T-cell (primary cell): ENCODE measurements around the gene OSBPL5. TPM values are rescaled to one million over a fixed set of nuclear protein-coding genes. Genes with fewer than 3 reads are reported as not detected.
"Not testable (repeated sequence)": the region's sequence is repeated elsewhere in the genome, so short reads cannot be mapped to it uniquely, and the experiment has no call there.

Experiments
- ATAC-seq, 4 experiments: fragments of 200-7000 bp in 3 of 4; fragments of 150-1000 bp in 1 of 4; cut with Tn5 transposase; replicated peaks in 1 of 4; 1 replicate in 3 of 4; 2 replicates in 1 of 4; pipeline ENCODE4 v1.10.0; 2021; ENCODE audit warnings: moderate library complexity in 3 of 4, mild to moderate bottlenecking in 2 of 4, moderate number of reproducible peaks in 1 of 4
- CTCF ChIA-PET, 2 donors: fragments of 300-600 bp; sonication (Branson Sonifier 250); formaldehyde crosslinking; loops; one replicate each; lab custom pipeline; 2022; ENCODE audit warnings: antibody characterized with exemption in 2 of 2; lab: Charles Lee
- POLR2A ChIA-PET, 2 donors: fragments of 300-600 bp; sonication (Branson Sonifier 250); formaldehyde crosslinking; loops; one replicate each; lab custom pipeline; 2022; ENCODE audit warnings: antibody characterized with exemption in 2 of 2; lab: Charles Lee
- DNase-seq, 35 experiments: peaks; one replicate each; pipeline versions ENCODE4 v3.0.0 to v3.0.0-alpha.2; 2013 to 2023
- H3K27ac ChIP-seq: one replicate; pipeline ENCODE4 v1.5.1; 2013; ENCODE audit warnings: low read length
- H3K27me3 ChIP-seq, 2 experiments: replicated peaks in 1 of 2; 1 replicate in 1 of 2; 2 replicates in 1 of 2; pipeline versions ENCODE4 v1.6.1 to v1.7.0; 2013; ENCODE audit warnings: low read length in 1 of 2, mixed read lengths in 1 of 2; ENCODE audit not compliant: control insufficient read depth in 2 of 2, insufficient read depth in 2 of 2; ENCODE audit errors: extremely low read depth in 1 of 2
- H3K36me3 ChIP-seq, 2 donors: 1 replicate in 1 of 2; 2 replicates in 1 of 2; pipeline versions ENCODE4 v1.6.1 to v1.7.0; 2013; ENCODE audit warnings: low read length in 1 of 2; ENCODE audit not compliant: control insufficient read depth in 2 of 2, insufficient read depth in 1 of 2; ENCODE audit errors: extremely low read depth in 1 of 2
- H3K4me1 ChIP-seq, 2 experiments: 1 replicate in 1 of 2; 2 replicates in 1 of 2; pipeline versions ENCODE4 v1.6.1 to v1.7.0; 2013; ENCODE audit warnings: low read length in 2 of 2, mixed read lengths in 1 of 2; ENCODE audit not compliant: insufficient read depth in 2 of 2, control insufficient read depth in 1 of 2; ENCODE audit errors: extremely low read depth in 1 of 2
- H3K4me3 ChIP-seq, 2 donors: 1 replicate in 1 of 2; 2 replicates in 1 of 2; pipeline versions ENCODE4 v1.5.1 to v1.7.0; 2013; ENCODE audit warnings: mild to moderate bottlenecking in 2 of 2, low read length in 1 of 2, moderate library complexity in 1 of 2; ENCODE audit not compliant: control insufficient read depth in 1 of 2; ENCODE audit errors: extremely low read depth in 1 of 2
- H3K9me3 ChIP-seq: 2 replicates; pipeline ENCODE4 v1.7.0; 2013
- H3K27ac Mint-ChIP-seq, 2 donors: one replicate each; pipeline ENCODE4 v1.8.0; 2020 to 2021; ENCODE audit warnings: mild to moderate bottlenecking in 2 of 2, mixed read lengths in 2 of 2
- H3K27me3 Mint-ChIP-seq, 2 donors: one replicate each; pipeline ENCODE4 v1.8.0; 2021 to 2022; ENCODE audit warnings: mixed read lengths in 2 of 2
- H3K36me3 Mint-ChIP-seq: one replicate; pipeline ENCODE4 v1.8.0; 2021; ENCODE audit warnings: mixed read lengths
- H3K4me1 Mint-ChIP-seq, 3 donors: one replicate each; pipeline ENCODE4 v1.8.0; 2020 to 2022; ENCODE audit warnings: mixed read lengths in 3 of 3, mild to moderate bottlenecking in 1 of 3
- H3K4me3 Mint-ChIP-seq, 3 donors: one replicate each; pipeline ENCODE4 v1.8.0; 2020 to 2022; ENCODE audit warnings: mild to moderate bottlenecking in 3 of 3, mixed read lengths in 3 of 3, moderate library complexity in 3 of 3
- H3K9me3 Mint-ChIP-seq, 3 donors: one replicate each; pipeline ENCODE4 v1.8.0; 2020 to 2022; ENCODE audit warnings: mixed read lengths in 3 of 3
- WGBS: methylation state at CpG from one replicate; pipeline ENCODE4 v1.1.5; 2013; ENCODE audit warnings: missing lambda C conversion rate; ENCODE audit not compliant: insufficient coverage; 5-methylcytosine and 5-hydroxymethylcytosine counted together
- total RNA-seq, 35 experiments: library from RNA in 6 of 35; stranded (reverse) in 6 of 35; fragments of 120-200 nt in 1 of 35; gene quantifications; one replicate each; pipeline versions ENCODE4 v1.2.1 to v1.2.4 and lab custom pipeline; 2013 to 2026

OSBPL5 gene
- total RNA-seq, 5 donors from 2014 or later (not counting 1 experiment from before 2014, with no cell fraction given): 11.2 to 41.5 (median 20.9) TPM

DNA sequence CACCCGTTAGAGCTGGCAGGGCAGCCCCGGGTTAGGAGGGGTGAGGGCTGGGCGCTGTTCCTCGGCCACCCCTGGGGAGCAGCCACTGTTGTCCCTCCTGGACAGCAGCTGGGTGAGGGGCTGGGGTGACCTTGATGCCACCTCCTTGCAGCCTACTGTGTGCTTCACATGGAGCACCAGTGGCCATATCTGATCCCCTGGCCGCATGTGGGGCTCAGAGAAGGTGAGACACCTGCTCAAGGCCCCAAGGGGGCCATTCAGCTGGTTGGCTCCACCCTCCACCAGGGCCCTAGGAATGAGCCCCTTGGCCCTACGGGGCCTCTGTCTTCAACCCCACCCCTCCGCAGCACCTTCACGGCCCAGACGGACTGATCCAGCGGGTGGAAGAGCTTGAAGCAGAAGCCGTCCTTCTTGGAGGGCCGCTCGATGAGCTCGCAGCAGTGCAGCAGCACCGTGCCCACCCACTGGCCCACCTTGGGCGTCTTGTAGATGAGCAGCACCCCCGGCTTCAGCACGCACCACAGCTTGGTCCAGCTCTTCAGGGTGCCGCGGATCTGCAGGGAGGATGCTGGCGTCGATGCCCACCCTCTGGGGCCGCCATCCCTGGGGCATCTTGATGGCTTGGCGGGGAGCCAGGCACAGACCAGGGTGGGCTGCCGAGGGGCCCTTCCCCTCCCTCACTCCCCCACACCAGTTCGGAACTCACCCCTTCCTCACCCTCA is 44.9 kb downstream of the OSBPL5 start:
- Mint-ChIP-seq H3K27me3 (no peaks in the 10 kb centered on the region), H3K9me3 (peaks cover 1 to 2% (median 2%) of the 10 kb centered on the region in 3 donors), H3K27ac (no peak overlapping the region), H3K36me3 (peaks cover 5% of the 10 kb centered on the region), H3K4me1 (no peaks in the 10 kb centered on the region), H3K4me3 (no peak overlapping the region)
- Histone ChIP-seq H3K4me3 (no peak overlapping the region), H3K36me3 (peaks cover 12 to 13% of the 10 kb centered on the region in 2 donors), H3K9me3 (no peaks in the 10 kb centered on the region), H3K4me1 (no peaks in the 10 kb centered on the region), H3K27me3 (peaks cover 0 to 7% of the 10 kb centered on the region in 2 experiments), H3K27ac (no peak overlapping the region)
- ATAC-seq (no peak), DNase-seq (peak in 2 of 35 experiments; percentile 2 to 8)
- 95% methylated on average over 24 of the region's 26 CpGs for WGBS
- POLR2A ChIA-PET: no interaction called here
- CTCF ChIA-PET: no interaction called here

- Mint-ChIP-seq H3K9me3 (peaks cover 3 to 8% (median 4%) of the 10 kb centered on the region in 3 donors), H3K4me3 (no peak overlapping the region), H3K27ac (no peak overlapping the region), H3K36me3 (peaks cover 9% of the 10 kb centered on the region), H3K27me3 (no peaks in the 10 kb centered on the region), H3K4me1 (no peaks in the 10 kb centered on the region)
- peaks cover 0 to 7% of the 10 kb centered on the region in 2 experiments for H3K27me3 ChIP-seq
- H3K9me3 ChIP-seq: no peaks in the 10 kb centered on the region
- DNase-seq (peak in 1 of 35 experiments; percentile 20), ATAC-seq (no peak)
- 87% methylated on average over 11 of the region's 14 CpGs for WGBS
- no peak overlapping the region for H3K27ac ChIP-seq
- H3K4me3 ChIP-seq: no peak overlapping the region
- no peaks in the 10 kb centered on the region for H3K4me1 ChIP-seq
- H3K36me3 ChIP-seq: peaks cover 12% of the 10 kb centered on the region in 2 donors
- CTCF ChIA-PET: no interaction called here
- POLR2A ChIA-PET: no interaction called here
Observed at GRCh38 chr11:3119141-3119821, 45.8 kb downstream of the OSBPL5 start.

DNA sequence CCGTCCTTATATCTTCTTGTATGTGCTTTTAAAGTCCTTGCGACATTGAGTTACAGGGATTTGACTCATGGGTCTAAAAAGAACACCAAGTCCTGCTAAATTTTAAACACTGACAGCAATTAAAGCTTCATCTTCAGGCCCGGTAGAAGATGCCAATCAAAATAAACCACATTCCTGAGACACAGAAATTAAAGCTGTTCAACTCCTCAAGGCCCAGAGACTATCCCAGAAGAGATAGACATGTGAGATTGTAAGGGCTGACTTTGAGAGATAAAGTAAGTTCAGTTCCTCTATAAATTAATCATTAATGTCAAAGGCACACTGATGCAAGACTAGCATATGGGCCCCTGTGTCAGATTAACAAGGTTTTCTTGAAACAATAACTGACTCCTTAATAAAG is 49.8 kb downstream of the OSBPL5 start:
- ChIA-PET POLR2A (no interaction called here), CTCF (no interaction called here)
- Mint-ChIP-seq H3K9me3 (peaks cover 3 to 12% (median 8%) of the 10 kb centered on the region in 3 donors), H3K27me3 (no peaks in the 10 kb centered on the region), H3K4me3 (no peak overlapping the region), H3K27ac (no peak overlapping the region), H3K36me3 (peaks cover 13% of the 10 kb centered on the region), H3K4me1 (peaks cover 0 to 8% (median 6%) of the 10 kb centered on the region in 3 donors)
- Histone ChIP-seq H3K9me3 (no peaks in the 10 kb centered on the region), H3K27me3 (peaks cover 0 to 3% of the 10 kb centered on the region in 2 experiments), H3K36me3 (peaks cover 4 to 5% of the 10 kb centered on the region in 2 donors), H3K4me3 (no peak overlapping the region), H3K4me1 (peaks cover 0 to 5% of the 10 kb centered on the region in 2 experiments), H3K27ac (no peak overlapping the region)
- DNase-seq (no peak), ATAC-seq (no peak)
- WGBS: 100% methylated on average over 1 of the region's 3 CpGs

- ATAC-seq, H3K4me3 ChIP-seq, POLR2A ChIA-PET, H3K9me3 ChIP-seq, H3K27ac ChIP-seq, H3K27ac Mint-ChIP-seq, H3K4me3 Mint-ChIP-seq, H3K4me1 Mint-ChIP-seq, DNase-seq, H3K27me3 ChIP-seq, H3K27me3 Mint-ChIP-seq, H3K36me3 ChIP-seq, CTCF ChIA-PET: not testable (repeated sequence)
- Mint-ChIP-seq H3K36me3 (peaks cover 13% of the 10 kb centered on the region), H3K9me3 (peaks cover 3 to 12% (median 8%) of the 10 kb centered on the region in 3 donors)
- H3K4me1 ChIP-seq: peaks cover 0 to 15% of the 10 kb centered on the region in 2 experiments
Observed at GRCh38 chr11:3113661-3114060, 51.4 kb downstream of the OSBPL5 start.

- WGBS: 100% methylated on average over 1 of the region's 9 CpGs
- Mint-ChIP-seq H3K27ac (peak overlapping the region in 1 of 2 donors; percentile 52), H3K4me3 (no peak overlapping the region), H3K4me1 (peaks cover 0 to 8% (median 6%) of the 10 kb centered on the region in 3 donors), H3K27me3 (no peaks in the 10 kb centered on the region), H3K36me3 (peaks cover 13% of the 10 kb centered on the region), H3K9me3 (peaks cover 3 to 12% (median 8%) of the 10 kb centered on the region in 3 donors)
- DNase-seq: peak in 1 of 35 experiments; percentile 18
- Histone ChIP-seq H3K36me3 (peaks cover 2 to 3% of the 10 kb centered on the region in 2 donors), H3K4me3 (no peak overlapping the region), H3K27ac (no peak overlapping the region), H3K4me1 (peaks cover 0 to 15% of the 10 kb centered on the region in 2 experiments), H3K27me3 (peaks cover 0 to 12% of the 10 kb centered on the region in 2 experiments), H3K9me3 (no peaks in the 10 kb centered on the region)
- ChIA-PET CTCF (interaction anchor here (0.6 to 0.7 kb wide), 2 partner anchors 20 to 186 kb away, joined by 3 read pairs; no protein-coding TSS in a partner anchor), POLR2A (no interaction called here)
- no peak for ATAC-seq
Observed at GRCh38 chr11:3111919-3112690, 53.0 kb downstream of the OSBPL5 start.

DNA sequence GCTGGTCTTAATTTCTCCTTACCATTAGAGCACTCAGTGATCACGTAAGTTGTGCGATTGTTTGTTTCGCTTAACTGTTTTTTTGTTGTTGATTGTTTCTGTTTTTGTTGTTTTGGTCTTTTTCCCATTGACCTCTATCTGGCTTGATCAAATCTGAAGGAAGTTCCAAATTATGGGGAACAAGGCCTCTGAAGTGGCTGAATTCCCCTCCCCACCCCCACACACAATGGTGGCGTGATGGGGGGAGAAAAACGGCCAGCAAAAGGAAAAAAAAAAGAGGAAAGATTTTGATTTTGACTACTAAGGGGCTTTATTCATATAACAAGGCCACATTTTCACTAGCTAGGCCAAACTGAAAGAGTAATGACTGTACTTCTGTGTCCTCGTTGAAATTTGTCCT is 53.6 kb downstream of the OSBPL5 start:
- POLR2A ChIA-PET: no interaction called here
- no peak overlapping the region for H3K27ac ChIP-seq
- H3K4me3 ChIP-seq: no peak overlapping the region
- CTCF ChIA-PET: interaction anchor here in 1 of 2 donors (0.7 kb wide), 1 partner anchor 186 kb away, joined by 3 read pairs; no protein-coding TSS in a partner anchor
- H3K27me3 ChIP-seq: peaks cover 0 to 17% of the 10 kb centered on the region in 2 experiments
- peaks cover 3 to 12% (median 8%) of the 10 kb centered on the region in 3 donors for H3K9me3 Mint-ChIP-seq
- peaks cover 13% of the 10 kb centered on the region for H3K36me3 Mint-ChIP-seq
- no peak overlapping the region for H3K4me3 Mint-ChIP-seq
- H3K36me3 ChIP-seq: peaks cover 2 to 7% of the 10 kb centered on the region in 2 donors
- ATAC-seq: no peak
- peaks cover 0 to under 1% of the 10 kb centered on the region in 2 donors for H3K27me3 Mint-ChIP-seq
- 67% methylated on average over 1 of the region's 6 CpGs for WGBS
- peaks cover 0 to 8% (median 6%) of the 10 kb centered on the region in 3 donors for H3K4me1 Mint-ChIP-seq
- H3K9me3 ChIP-seq: no peaks in the 10 kb centered on the region
- no peak overlapping the region for H3K27ac Mint-ChIP-seq
- DNase-seq: no peak
- H3K4me1 ChIP-seq: peaks cover 0 to 15% of the 10 kb centered on the region in 2 experiments
